WI38 (cell line): ENCODE data around the gene GRIN3B.
A peak's percentile ranks its signal among the peaks of the same experiment; 100 is the strongest.

Experiments used
- H3K4me3 ChIP-seq: 2 replicates; pipeline ENCODE4 v1.5.1; 2011; ENCODE audit warnings: low read depth, mild to moderate bottlenecking, control low read depth, low read length
- CTCF ChIP-seq: IDR thresholded peaks from 2 replicates; pipeline ENCODE4 v1.5.1; 2012; ENCODE audit warnings: low read depth, mild to moderate bottlenecking, control low read depth, low read length

GRIN3B gene

DNA sequence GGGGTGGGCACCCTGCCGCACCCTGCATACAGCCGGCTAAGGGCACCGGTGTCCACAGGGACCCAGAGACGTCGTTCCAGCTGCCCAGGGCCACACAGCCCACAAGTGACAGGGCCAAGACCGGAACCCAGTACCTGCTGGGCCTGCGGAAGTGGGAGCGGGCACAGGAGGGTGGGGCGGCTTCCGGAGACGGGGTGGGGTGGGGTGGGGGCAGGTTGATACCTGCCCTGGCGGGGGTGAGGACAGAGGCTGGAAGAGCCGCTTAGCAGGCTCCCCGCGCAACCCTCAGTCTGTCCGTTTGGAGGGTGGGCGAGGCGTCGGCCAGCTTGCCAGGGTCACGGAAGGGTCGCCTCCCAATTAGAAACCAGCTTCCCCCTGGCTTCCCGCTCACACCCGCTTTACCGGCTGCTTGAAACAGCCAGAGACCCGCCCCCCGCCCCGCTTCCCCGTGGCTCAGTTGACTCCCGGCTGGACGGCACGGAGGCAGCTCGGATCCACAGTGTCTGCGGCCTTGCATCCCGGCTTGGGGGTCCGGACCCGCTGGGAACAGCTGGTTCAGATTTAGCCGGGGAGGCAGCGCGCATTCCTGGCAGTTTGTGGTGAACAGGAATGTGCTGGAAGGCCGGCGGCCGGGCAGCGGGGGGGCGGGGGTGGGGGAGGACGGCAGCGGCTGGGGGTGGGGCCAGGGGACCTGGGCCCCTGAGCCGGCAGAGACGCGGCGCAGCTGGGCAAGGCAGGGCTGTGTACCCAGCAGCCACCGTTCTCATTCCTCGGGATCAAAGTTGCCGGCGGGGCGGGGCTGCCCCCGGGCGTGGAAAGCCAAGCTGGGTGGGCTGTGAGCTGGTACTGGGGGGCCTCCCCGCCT is 28.1 kb downstream of the GRIN3B start:
- TF ChIP-seq CTCF: no peak

DNA sequence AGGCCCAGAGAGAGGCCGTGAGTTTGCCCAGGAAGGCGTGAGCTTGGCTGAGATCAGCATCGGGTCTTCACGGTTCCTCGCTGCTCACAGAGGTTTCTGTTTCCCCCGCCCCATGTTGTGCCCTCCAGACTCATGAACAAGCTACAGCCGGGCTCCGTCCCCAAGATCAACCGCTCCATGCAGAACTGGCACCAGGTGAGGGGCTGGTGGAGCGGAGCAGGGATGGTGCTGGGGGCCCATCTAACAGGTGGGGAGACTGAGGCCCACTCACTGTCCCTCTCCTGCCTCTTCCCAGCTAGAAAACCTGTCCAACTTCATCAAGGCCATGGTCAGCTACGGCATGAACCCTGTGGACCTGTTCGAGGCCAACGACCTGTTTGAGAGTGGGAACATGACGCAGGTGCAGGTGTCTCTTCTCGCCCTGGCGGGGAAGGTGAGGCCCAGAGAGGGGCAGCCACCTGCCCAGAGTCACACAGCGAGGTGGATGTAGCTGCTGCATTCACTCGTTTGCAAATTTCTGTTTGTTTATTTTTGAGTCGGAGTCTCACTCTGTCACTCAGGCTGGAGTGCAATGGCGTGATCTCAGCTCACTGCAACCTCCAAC is 32.1 kb downstream of the GRIN3B start:
- TF ChIP-seq CTCF: no peak
- no peak overlapping the region for H3K4me3 ChIP-seq

More for the DNA sequence above, 28.1 kb downstream of the GRIN3B start:
- peak overlapping the region; percentile 100 for H3K4me3 ChIP-seq

GRCh38 chr19:1035998-1036621 is 35.9 kb downstream of the GRIN3B start:
- TF ChIP-seq CTCF: no peak
- H3K4me3 ChIP-seq: no peak overlapping the region

DNA sequence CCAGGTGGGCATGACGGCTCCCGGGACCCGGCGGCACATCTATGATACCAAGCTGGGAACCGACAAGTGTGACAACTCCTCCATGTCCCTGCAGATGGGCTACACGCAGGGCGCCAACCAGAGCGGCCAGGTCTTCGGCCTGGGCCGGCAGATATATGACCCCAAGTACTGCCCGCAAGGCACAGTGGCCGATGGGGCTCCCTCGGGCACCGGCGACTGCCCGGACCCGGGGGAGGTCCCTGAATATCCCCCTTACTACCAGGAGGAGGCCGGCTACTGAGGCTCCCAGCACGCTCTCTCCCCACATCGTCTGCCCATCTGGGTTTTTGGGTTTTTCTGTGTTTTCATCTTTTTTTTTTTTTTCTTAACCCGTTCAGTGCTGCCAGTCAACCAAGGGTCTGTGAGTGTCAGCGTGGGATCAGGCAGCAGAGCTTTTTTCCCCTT is 37.4 kb downstream of the GRIN3B start:
- no peak for TF ChIP-seq CTCF
- no peak overlapping the region for H3K4me3 ChIP-seq

- TF ChIP-seq CTCF: no peak
- H3K4me3 ChIP-seq: no peak overlapping the region
Measured at GRCh38 chr19:1038978-1039645, 38.9 kb downstream of the GRIN3B start.

- TF ChIP-seq CTCF: no peak
- peak within 1 kb of the TSS; percentile 52 for H3K4me3 ChIP-seq
Measured at GRCh38 chr19:1039646-1040475, 39.6 kb downstream of the GRIN3B start, which contains the start of gene ABCA7. ABCA7 (plus strand) TSS chr19:1040107; CDS start chr19:1041362, 1,255 bp downstream.
